Right lobe of liver (tissue), 4 donors: ENCODE results near the gene STEAP1B.
"Not testable (repeated sequence)": the region's sequence is repeated elsewhere in the genome, so short reads cannot be mapped to it uniquely, and the experiment has no call there.

Experiments
- POLR2A ChIP-seq: fragments of 450-650 bp; IDR thresholded peaks from one replicate; pipeline ENCODE4 v1.6.1; 2017; ENCODE audit warnings: antibody characterized with exemption, mild to moderate bottlenecking
- TF ChIP-seq, protein P1 (sequence below), 4 donors: fragments of 200-600 bp in 3 of 4; fragments of 450-650 bp in 1 of 4; IDR thresholded peaks; one replicate each; pipeline versions ENCODE4 v1.5.1 to v1.8.0; 2016 to 2022; ENCODE audit warnings: antibody characterized with exemption in 4 of 4, mild to moderate bottlenecking in 2 of 4
- donor health status: DM: no; HTN: no; CAD: no.
- donor health status: DM: no; HTN: no; CAD: no.
- donor health status: DM: no; HTN: yes; CAD: no.

- TF ChIP-seq, protein P1, sequence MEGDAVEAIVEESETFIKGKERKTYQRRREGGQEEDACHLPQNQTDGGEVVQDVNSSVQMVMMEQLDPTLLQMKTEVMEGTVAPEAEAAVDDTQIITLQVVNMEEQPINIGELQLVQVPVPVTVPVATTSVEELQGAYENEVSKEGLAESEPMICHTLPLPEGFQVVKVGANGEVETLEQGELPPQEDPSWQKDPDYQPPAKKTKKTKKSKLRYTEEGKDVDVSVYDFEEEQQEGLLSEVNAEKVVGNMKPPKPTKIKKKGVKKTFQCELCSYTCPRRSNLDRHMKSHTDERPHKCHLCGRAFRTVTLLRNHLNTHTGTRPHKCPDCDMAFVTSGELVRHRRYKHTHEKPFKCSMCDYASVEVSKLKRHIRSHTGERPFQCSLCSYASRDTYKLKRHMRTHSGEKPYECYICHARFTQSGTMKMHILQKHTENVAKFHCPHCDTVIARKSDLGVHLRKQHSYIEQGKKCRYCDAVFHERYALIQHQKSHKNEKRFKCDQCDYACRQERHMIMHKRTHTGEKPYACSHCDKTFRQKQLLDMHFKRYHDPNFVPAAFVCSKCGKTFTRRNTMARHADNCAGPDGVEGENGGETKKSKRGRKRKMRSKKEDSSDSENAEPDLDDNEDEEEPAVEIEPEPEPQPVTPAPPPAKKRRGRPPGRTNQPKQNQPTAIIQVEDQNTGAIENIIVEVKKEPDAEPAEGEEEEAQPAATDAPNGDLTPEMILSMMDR (IDR thresholded peaks at IDR 0.05): not testable (repeated sequence)
- not testable (repeated sequence) for TF ChIP-seq POLR2A
Observed at GRCh38 chr7:22436552-22436951, 63.4 kb downstream of the STEAP1B start.
